IPS-18c (cell line): Measurements from ENCODE around the gene FBXW2.
A peak's percentile ranks its signal among the peaks of the same experiment; 100 is the strongest.
"Not testable (repeated sequence)": the region's sequence is repeated elsewhere in the genome, so short reads cannot be mapped to it uniquely, and the experiment has no call there.

ENCODE experiments used
- H3K4me3 ChIP-seq: 2 replicates; pipeline ENCODE4 v1.7.0; 2013; ENCODE audit warnings: low read depth, mild to moderate bottlenecking, low read length, moderate library complexity; ENCODE audit not compliant: insufficient read depth
- H3K9me3 ChIP-seq: one replicate; pipeline ENCODE4 v1.6.1; 2013; ENCODE audit warnings: mild to moderate bottlenecking, low read length, moderate library complexity; ENCODE audit not compliant: control insufficient read depth, insufficient read depth

FBXW2 gene, protein sequence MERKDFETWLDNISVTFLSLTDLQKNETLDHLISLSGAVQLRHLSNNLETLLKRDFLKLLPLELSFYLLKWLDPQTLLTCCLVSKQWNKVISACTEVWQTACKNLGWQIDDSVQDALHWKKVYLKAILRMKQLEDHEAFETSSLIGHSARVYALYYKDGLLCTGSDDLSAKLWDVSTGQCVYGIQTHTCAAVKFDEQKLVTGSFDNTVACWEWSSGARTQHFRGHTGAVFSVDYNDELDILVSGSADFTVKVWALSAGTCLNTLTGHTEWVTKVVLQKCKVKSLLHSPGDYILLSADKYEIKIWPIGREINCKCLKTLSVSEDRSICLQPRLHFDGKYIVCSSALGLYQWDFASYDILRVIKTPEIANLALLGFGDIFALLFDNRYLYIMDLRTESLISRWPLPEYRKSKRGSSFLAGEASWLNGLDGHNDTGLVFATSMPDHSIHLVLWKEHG

GRCh38 chr9:120792898-120793765 is at the start of gene FBXW2:
TSS of gene FBXW2 (minus strand) at chr9:120793416. CDS start at chr9:120788258, 5,158 bp downstream.
- Histone ChIP-seq H3K9me3 (no peaks in the 10 kb centered on the region), H3K4me3 (peak within 1 kb of the TSS; percentile 95)

DNA sequence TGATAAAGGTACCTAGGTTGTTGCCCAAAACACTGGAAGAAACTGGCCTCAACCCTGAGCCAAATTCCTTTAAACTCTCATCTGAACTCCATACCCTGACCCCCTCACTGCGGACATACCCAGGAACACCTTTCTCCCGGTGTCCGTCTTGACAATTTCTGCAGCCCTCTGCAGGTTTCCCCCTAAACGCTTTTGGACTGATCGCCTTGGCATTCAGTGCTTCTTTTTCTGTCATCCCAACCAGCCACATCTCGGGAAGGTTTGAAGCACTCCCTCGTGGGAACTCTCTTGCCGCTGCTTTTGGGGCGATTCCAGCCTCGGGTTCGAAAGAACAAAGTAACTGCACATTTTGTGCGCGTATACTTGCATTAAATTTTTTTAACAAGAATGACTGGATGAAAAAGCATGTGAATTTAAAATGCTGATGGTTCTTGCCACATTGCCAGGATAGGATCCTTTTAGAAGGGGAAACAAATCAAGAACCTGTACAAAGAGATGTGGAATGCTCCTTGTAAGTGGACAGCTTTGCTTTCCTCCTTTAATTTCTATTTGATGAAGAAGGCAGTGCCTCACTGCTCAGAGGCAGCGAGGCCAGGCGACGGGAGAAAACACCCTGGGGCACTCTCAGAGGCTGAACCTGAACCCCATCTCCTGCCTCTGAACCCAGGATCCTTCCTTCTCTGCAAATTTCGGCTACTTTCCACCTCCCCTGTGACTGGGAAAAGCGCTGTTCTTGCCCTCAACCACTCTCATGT is 48.9 kb upstream of the FBXW2 start:
- peak overlapping the region; percentile 46 for H3K4me3 ChIP-seq
- H3K9me3 ChIP-seq: peaks cover 3% of the 10 kb centered on the region

DNA sequence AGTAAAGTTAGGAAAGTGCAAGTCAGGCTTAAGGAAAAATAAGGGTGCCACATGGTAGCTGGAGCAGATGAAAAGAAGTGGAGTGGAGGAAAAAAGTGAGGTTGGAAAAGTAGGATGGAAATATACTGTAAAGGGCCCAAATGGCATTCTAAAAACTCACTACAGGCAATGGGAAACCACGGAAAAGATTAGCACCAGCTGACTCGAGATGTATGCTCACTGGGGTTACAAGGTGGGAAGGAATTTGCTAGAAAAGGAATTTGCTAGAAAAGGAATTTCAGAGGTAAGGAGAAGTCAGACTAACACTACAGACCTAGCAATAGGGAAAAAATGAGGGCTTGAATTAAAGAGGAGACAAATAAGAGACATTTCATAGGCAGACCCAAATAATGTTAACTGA is 45.9 kb upstream of the FBXW2 start:
- H3K9me3 ChIP-seq: peaks cover 3% of the 10 kb centered on the region
- no peak overlapping the region for H3K4me3 ChIP-seq

DNA sequence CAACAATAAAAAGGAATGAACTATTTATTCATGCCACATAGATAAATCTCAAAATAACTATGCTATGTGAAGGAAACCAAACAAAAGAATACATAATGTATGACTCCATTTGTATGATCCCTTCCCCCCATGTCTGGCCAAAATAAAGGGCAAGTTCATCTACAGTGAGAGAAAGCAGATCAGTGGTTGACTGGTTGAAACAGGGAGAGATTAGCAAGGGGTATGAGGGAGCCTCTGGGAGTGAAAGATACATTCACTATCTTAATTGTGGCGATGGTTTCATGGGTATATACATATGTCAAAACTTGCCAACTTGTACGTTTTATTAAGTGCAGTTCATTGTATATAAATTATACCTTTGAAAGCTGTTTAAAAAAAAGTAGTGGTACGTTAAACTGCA is 44.7 kb upstream of the FBXW2 start:
- H3K4me3 ChIP-seq: no peak overlapping the region
- no peaks in the 10 kb centered on the region for H3K9me3 ChIP-seq

- Histone ChIP-seq H3K9me3 (peaks cover 4% of the 10 kb centered on the region), H3K4me3 (no peak overlapping the region)
Measured at GRCh38 chr9:120833325-120833724, 40.1 kb upstream of the FBXW2 start.

GRCh38 chr9:120832807-120833206 is 39.6 kb upstream of the FBXW2 start:
- no peak overlapping the region for H3K4me3 ChIP-seq
- H3K9me3 ChIP-seq: peaks cover 4% of the 10 kb centered on the region

- Histone ChIP-seq H3K4me3 (no peak overlapping the region), H3K9me3 (peaks cover 4% of the 10 kb centered on the region)
Measured at GRCh38 chr9:120830865-120831264, 37.6 kb upstream of the FBXW2 start.

DNA sequence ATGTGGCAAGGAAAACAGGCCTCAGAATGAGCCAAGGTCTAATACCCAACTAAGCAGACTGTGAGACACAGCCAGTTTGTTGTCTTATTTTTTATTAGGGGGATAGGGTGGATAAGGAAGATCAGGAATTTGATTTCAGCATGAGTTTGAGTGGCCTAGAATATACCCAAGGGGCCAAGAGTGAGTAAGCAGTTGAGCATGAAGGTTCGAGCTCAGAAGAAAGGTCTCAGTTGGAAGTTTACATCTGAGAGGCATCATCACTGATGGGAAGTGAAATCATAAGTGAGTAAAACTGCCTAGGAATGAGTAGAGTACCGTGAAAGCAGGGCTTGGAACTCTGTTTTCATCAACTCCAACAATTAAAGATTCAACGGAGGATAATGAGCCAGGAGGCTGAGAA is 36.9 kb upstream of the FBXW2 start:
- Histone ChIP-seq H3K4me3 (no peak overlapping the region), H3K9me3 (peaks cover 4% of the 10 kb centered on the region)

GRCh38 chr9:120829650-120830049 is 36.4 kb upstream of the FBXW2 start:
- H3K9me3 ChIP-seq: peaks cover 5% of the 10 kb centered on the region
- H3K4me3 ChIP-seq: no peak overlapping the region

GRCh38 chr9:120820095-120820494 is 26.9 kb upstream of the FBXW2 start:
- H3K4me3 ChIP-seq: no peak overlapping the region

DNA sequence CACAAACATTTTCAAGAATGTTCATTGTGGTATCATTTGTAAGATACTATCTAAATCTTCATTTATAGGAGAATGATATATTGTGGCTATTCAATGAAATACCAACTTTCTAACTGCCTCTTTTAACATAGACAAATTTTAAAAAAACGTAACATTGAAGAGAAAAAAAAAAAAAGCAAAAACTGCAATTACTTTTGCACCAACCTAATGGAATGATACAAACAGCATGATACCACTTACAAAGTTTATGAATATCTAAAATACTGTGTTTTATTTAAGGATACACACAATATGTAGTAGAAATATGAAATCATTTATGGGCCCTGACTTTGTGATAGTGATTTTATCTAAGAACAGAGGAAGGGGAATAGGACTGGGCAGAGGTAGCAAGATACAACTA is 25.4 kb upstream of the FBXW2 start:
- no peak overlapping the region for H3K4me3 ChIP-seq
- H3K9me3 ChIP-seq: no peaks in the 10 kb centered on the region

More at GRCh38 chr9:120820095-120820494, 26.9 kb upstream of the FBXW2 start:
- peaks cover 2% of the 10 kb centered on the region for H3K9me3 ChIP-seq

DNA sequence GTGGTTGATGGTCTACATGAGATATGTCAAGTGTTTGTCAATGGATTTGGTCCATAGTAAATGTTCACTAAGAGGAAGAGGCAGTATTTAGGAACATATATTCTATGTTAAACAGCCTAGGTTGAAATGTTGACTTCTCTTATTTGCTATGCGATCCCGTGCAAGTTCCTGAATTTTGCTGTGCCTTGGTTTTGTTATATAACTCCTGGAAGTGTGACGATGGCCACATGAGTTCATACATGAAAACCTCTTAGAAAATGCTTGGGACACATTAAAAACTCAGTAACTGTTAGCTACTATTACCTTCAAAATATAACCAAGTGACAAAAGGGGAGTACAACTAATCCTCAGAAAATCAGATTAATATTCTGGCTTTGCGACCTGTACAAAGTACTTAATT is 21.9 kb upstream of the FBXW2 start:
- Histone ChIP-seq H3K9me3 (no peaks in the 10 kb centered on the region), H3K4me3 (no peak overlapping the region)

DNA sequence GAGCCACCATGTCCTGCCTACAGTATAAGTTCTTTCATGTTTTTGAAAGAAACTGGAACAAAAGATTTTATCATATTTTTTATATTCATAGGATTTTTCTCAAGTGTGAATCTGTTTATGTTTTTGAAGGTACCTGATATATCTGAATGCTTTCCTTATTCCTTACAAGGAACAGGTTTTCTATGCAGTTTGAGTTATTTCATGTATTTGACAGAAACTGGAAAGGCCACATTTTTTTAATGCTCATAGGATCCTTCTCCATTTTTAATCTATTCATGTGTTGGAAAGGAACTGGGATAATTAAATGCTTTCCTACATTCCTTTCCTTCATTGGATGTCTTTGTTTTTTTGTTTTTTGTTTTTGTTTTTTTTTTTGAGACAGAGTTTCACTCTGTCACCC is 15.7 kb upstream of the FBXW2 start:
- peaks cover 4% of the 10 kb centered on the region for H3K9me3 ChIP-seq
- no peak overlapping the region for H3K4me3 ChIP-seq

DNA sequence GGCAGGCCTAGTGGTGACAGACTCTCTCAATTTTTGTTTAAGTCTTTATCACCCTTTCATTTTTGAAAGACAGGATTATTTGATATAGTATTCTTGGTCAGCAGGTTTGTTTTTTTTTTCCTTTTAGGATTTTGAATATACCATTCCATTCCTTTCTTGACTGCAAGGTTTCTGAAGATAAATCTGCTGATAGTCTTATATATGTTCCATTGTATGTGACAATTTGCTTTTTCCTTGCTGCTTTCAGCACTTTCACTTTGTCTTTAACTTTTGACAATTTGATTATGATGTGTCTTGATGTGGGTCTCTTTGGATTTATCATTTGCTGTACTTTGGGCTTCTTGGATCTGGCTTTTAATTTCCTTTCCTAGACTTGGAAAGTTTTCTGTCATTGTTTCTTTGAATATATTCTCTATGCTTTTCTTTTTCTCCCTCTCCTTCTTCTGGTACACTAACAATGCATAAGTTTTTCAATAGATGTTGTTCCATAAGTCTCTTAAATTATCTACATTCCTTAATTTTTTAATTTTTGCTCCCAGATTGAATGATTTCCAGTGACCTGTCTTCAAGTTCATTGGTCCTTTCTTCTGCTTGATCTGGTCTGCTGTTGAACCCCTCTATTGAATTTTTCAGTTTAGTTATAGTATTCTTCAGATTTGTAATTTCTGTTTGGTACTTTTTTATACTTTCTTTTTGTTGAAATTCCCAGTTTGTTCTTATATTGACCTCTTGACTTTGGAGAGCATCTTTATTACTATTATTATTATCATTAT is 14.6 kb upstream of the FBXW2 start:
- Histone ChIP-seq H3K4me3 (no peak overlapping the region), H3K9me3 (peaks cover 4% of the 10 kb centered on the region)

DNA sequence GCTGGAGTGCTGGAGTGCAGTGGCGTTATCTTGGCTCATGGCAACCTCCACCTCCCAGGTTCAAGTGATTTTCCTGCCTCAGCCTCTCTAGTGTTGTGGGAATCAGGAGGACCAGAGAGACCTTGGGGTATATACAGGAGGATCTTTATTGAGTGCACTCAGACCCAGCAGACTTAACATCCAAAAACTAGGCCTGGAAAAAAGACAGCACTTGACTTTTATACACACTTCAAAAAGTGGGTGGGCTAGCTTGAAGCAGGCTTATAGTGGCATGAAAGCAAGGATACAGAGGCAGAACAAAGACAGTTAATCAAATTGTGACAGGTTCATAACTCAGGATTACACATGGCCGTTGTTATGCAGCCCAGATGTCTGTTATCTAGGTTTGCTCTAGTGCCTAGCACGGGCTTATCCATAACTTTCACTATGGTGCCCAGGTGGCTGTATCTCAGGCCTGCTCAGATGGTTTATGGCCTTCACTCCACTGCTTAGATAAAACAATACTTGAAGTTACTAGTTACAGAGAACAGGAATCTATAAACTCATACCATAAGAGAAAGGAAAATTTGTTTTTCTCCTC is 11.7 kb upstream of the FBXW2 start:
- not testable (repeated sequence) for H3K9me3 ChIP-seq, H3K4me3 ChIP-seq

DNA sequence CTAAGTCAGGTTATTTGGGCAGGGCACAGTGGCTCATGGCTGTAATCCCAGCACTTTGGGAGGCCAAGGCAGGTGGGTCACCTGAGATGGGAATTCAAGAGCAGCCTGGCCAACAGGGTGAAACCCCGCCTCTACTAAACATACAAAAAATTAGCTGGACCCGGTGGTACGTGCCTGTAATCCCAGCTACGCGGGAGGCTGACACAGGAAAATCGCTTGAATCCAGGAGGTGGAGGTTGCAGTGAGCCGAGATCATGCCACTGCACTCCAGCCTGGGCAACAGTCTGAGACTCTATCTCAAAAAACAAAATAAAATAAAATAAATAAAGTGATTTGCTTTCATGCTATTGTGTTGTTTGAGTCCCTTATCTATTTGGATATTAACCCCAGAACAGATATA is 8.2 kb upstream of the FBXW2 start:
- Histone ChIP-seq H3K4me3 (no peak overlapping the region), H3K9me3 (peaks cover 4% of the 10 kb centered on the region)
